GM19467 (cell line): Measurements from ENCODE around the gene SLC7A6.

ENCODE experiments used
- ATAC-seq: cut with Tn5 transposase; IDR thresholded peaks from one replicate; pipeline ENCODE4 v1.9.1; 2021; ENCODE audit warnings: mild to moderate bottlenecking, moderate library complexity; ENCODE audit not compliant: unreplicated experiment

SLC7A6 gene

GRCh38 chr16:68264128-68265077, at the start of gene SLC7A6:
Gene SLC7A6 (plus strand): TSS chr16:68264526. CDS start chr16:68274727, 10,201 bp downstream.
- ATAC-seq, result peak; percentile 65

GRCh38 chr16:68214726-68215125, 49.6 kb upstream of the SLC7A6 start:
- ATAC-seq, result no peak

- no peak for ATAC-seq
These were observed 49.0 kb upstream of the SLC7A6 start for GRCh38 chr16:68215302-68215701.

- ATAC-seq, result no peak
These were observed 48.1 kb upstream of the SLC7A6 start for GRCh38 chr16:68216240-68216639.

- ATAC-seq, result no peak
These were observed 46.8 kb upstream of the SLC7A6 start for GRCh38 chr16:68217506-68217905.

GRCh38 chr16:68219725-68220351, 44.5 kb upstream of the SLC7A6 start:
- no peak for ATAC-seq

- ATAC-seq, result no peak
These were observed 41.3 kb upstream of the SLC7A6 start for GRCh38 chr16:68223072-68223471.

GRCh38 chr16:68226116-68226515, 38.2 kb upstream of the SLC7A6 start:
- no peak for ATAC-seq

GRCh38 chr16:68227183-68227793, 37.0 kb upstream of the SLC7A6 start:
- no peak for ATAC-seq

- ATAC-seq, result no peak
These were observed 36.3 kb upstream of the SLC7A6 start for GRCh38 chr16:68227850-68228553.

- no peak for ATAC-seq
These were observed 35.7 kb upstream of the SLC7A6 start for GRCh38 chr16:68228652-68229051.

- ATAC-seq, result no peak
These were observed 34.7 kb upstream of the SLC7A6 start for GRCh38 chr16:68229431-68230175.

GRCh38 chr16:68230176-68230571, 34.2 kb upstream of the SLC7A6 start:
- ATAC-seq, result no peak

GRCh38 chr16:68230956-68231355, 33.4 kb upstream of the SLC7A6 start:
- no peak for ATAC-seq

- ATAC-seq, result no peak
These were observed 32.8 kb upstream of the SLC7A6 start for GRCh38 chr16:68231384-68232136.

- no peak for ATAC-seq
These were observed 32.0 kb upstream of the SLC7A6 start for GRCh38 chr16:68232335-68232734.

GRCh38 chr16:68233085-68233834, 31.1 kb upstream of the SLC7A6 start:
- ATAC-seq, result no peak

- ATAC-seq, result no peak
These were observed 30.5 kb upstream of the SLC7A6 start for GRCh38 chr16:68233835-68234187.
